ENCODE results near the gene KDM1A.

Gene KDM1A

GRCh38 chr1:23124259-23125026 lies 105.2 kb downstream of the KDM1A start:
- TF ChIP-seq CTCF (conservative IDR thresholded peaks at IDR 0.05): no peak
- H3K27ac ChIP-seq: no peak overlapping the region

GRCh38 chr1:23125489-23125888 lies 106.2 kb downstream of the KDM1A start:
- H3K27ac ChIP-seq: no peak overlapping the region
- no peak for TF ChIP-seq CTCF (conservative IDR thresholded peaks at IDR 0.05)

GRCh38 chr1:23126200-23126599 lies 106.9 kb downstream of the KDM1A start:
- no peak overlapping the region for H3K27ac ChIP-seq
- TF ChIP-seq CTCF (conservative IDR thresholded peaks at IDR 0.05): no peak

- no peak overlapping the region for H3K27ac ChIP-seq
- no peak for TF ChIP-seq CTCF (conservative IDR thresholded peaks at IDR 0.05)
Measured at GRCh38 chr1:23126801-23127200, 107.5 kb downstream of the KDM1A start.

- H3K27ac ChIP-seq: no peak overlapping the region
- no peak for TF ChIP-seq CTCF (conservative IDR thresholded peaks at IDR 0.05)
Measured at GRCh38 chr1:23129846-23130245, 110.6 kb downstream of the KDM1A start.

- no peak overlapping the region for H3K27ac ChIP-seq
- TF ChIP-seq CTCF (conservative IDR thresholded peaks at IDR 0.05): no peak
Measured at GRCh38 chr1:23132033-23132432, 112.8 kb downstream of the KDM1A start.
